NOMO-1 treated with dmso at 0.1 percent for 144 hours (cell line): ENCODE measurements around the gene RAPGEF4.

Experiments used
- DNase-seq: peaks from one replicate; lab custom pipeline; 2025; ENCODE audit not compliant: unreplicated experiment; lab: John Stamatoyannopoulos, UW

Gene RAPGEF4

GRCh38 chr2:172856606-172857005 lies 121.0 kb downstream of the RAPGEF4 start:
- DNase-seq: no peak

GRCh38 chr2:172858473-172858745 lies 122.8 kb downstream of the RAPGEF4 start:
- DNase-seq: no peak

- DNase-seq: no peak
Measured at GRCh38 chr2:172859581-172860335, 124.1 kb downstream of the RAPGEF4 start.

GRCh38 chr2:172860336-172860707 lies 124.7 kb downstream of the RAPGEF4 start:
- no peak for DNase-seq

GRCh38 chr2:172861098-172861497 lies 125.5 kb downstream of the RAPGEF4 start:
- DNase-seq: no peak

GRCh38 chr2:172861656-172862476 lies 126.2 kb downstream of the RAPGEF4 start:
- DNase-seq: no peak

- no peak for DNase-seq
Measured at GRCh38 chr2:172863341-172863740, 127.7 kb downstream of the RAPGEF4 start.

GRCh38 chr2:172864182-172864581 lies 128.5 kb downstream of the RAPGEF4 start:
- peak; percentile 9 for DNase-seq

- DNase-seq: no peak
Measured at GRCh38 chr2:172865422-172865821, 129.8 kb downstream of the RAPGEF4 start.

- DNase-seq: no peak
Measured at GRCh38 chr2:172869861-172870260, 134.2 kb downstream of the RAPGEF4 start.

GRCh38 chr2:172870396-172870795 lies 134.8 kb downstream of the RAPGEF4 start:
- DNase-seq: no peak

- DNase-seq: no peak
Measured at GRCh38 chr2:172877826-172878225, 142.2 kb downstream of the RAPGEF4 start.

- DNase-seq: no peak
Measured at GRCh38 chr2:172878260-172878659, 142.6 kb downstream of the RAPGEF4 start.

- DNase-seq: no peak
Measured at GRCh38 chr2:172884336-172884735, 148.7 kb downstream of the RAPGEF4 start.

GRCh38 chr2:172885996-172886395 lies 150.4 kb downstream of the RAPGEF4 start:
- no peak for DNase-seq

GRCh38 chr2:172887280-172887679 lies 151.6 kb downstream of the RAPGEF4 start:
- no peak for DNase-seq

- DNase-seq: no peak
Measured at GRCh38 chr2:172888714-172889669, 153.3 kb downstream of the RAPGEF4 start.

- DNase-seq: no peak
Measured at GRCh38 chr2:172889768-172890430, 154.3 kb downstream of the RAPGEF4 start.

GRCh38 chr2:172893111-172893510 lies 157.5 kb downstream of the RAPGEF4 start:
- no peak for DNase-seq

- no peak for DNase-seq
Measured at GRCh38 chr2:172893671-172894070, 158.0 kb downstream of the RAPGEF4 start.
